Activated CD4-positive, alpha-beta T cell treated with anti-CD3 and anti-CD28 coated beads, Interleukin-2, amount 50 U/mL, for 16 hours (primary cell): ENCODE results near the gene TTC1.
"Not testable (repeated sequence)": the region's sequence is repeated elsewhere in the genome, so short reads cannot be mapped to it uniquely, and the experiment has no call there.

ENCODE experiments used
- DNase-seq: peaks from one replicate; pipeline ENCODE4 v3.0.0-alpha.2; 2020

TTC1 gene

DNA sequence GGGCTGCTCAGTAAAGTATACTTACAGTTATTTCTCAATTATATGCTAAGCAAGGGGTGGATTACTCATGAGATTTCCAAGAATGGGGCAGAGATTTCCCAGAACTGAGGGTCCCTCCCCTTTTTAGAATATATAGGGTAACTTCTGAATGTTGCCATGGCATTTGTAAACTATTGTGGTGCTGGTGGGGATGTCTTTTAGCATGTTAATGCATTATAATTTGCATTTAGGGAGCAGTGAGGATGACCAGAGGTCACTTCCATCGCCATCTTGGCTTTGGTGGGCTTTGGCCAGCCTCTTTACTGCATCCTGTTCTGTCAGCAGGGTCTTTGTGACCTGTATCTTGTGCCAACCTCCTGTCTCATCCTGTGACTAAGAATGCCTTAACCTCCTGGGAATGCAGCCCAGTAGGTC is 35.5 kb downstream of the TTC1 start:
- DNase-seq, result no peak

DNA sequence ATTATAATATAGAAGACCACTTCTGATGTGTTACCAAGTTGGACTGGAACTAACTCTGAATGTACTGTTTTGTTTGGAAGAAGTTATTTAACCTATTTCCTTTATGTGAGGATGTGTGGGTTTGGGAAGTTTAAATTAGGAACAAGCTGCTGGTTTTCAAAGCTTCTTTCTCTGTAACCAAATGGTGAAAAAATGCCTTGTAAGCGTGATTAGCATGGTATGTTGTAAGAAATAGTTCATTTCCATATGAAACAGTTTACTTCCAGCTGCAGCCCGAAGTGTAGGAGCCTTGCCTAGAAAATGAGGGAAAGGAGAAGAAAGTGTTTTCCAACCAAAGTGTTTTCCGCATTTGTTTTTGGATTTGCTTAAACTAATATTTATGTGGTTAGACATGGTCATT is 36.0 kb downstream of the TTC1 start:
- no peak for DNase-seq

DNA sequence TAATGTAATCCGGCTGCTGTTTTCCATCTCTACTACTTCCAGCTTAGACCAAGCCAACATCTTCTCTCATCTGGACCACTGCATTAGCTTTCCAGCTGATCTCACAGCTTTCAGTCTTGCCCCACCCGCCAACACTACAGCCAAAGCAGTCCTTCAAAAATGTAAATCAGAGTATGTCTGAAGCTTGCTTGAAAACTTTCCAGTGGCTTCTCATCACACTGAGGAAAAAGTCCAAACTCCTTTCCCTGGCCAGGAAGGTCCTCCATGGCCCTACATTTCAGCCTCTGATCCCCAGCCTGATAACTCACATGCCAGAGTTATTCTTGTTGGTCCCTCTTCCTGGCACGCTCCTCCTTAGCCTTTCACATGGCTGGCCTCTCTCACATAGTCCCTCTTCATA is 38.5 kb downstream of the TTC1 start:
- DNase-seq, result no peak

DNA sequence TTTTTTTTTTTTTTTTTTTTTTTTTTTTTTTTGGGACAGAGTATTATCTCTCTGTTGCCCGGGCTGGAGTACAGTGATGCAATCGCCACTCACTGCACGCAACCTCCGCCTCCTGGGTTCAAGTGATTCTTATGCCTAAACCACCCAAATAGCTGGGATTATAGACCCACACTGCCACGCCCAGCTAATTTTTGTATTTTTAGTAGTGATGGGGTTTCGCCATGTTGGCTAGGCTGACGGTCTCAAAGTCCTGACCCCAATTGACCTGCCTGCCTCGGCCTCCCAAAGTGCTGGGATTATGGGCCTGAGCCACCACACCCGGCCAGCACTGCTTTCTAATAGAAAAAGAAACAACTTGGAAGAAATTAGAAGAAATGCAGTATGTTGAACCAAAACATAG is 39.2 kb downstream of the TTC1 start:
- DNase-seq, result no peak

DNA sequence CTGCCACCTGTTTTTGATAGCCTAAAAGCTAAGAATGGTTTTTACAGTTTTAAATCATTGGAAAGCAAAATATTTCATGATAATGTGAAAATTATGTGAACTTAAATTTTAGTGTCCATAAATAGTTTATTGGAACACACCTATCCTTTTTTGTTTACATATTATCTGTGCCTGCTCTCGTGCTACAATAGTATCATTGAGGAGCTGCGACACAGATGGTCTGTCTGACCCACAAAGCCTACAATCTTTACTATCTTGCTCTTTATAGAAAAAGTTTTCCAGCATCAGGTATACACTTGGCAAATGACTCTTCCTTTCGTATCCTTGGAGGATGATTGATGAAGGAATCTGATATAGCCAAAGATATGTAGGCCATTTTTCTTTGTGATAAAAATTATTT is 40.2 kb downstream of the TTC1 start:
- no peak for DNase-seq

DNA sequence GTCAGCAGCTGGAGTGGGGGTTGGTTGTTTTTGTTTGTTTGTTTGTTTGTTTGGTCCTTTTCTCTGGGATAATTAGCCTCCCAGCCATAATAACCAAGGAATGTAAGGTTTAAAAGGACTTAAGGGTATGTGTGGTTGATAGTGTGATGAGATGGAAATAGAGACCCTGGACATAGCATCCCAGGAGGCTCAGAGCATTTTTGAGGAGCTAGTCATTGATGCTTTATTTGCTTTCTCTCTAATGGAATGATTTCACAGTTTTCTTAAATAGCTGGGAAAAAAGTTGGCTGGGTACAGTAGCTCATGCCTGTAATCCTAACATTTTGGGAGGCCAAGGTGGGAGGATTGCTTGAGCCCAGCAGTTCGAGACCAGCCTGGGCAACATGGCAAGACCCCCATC is 45.1 kb downstream of the TTC1 start:
- no peak for DNase-seq

DNA sequence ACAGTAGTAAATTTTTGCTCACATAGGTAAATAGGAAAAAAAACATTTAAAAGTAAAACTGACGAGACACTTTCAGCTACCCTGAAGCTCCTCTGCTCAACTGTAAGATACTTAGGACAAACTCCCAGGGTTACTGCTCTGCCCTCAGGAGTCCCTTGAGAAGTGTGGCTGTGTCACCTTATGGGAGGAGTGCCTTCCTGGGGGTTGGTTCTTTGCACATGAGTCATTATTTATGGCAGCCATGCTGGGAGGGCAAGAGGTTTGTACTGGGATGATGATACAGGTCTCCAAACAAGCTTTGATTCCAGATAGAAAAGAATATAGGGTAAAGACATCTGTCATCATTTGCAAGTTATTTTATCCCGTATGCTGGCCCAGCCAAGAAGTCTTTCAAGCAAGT is 45.9 kb downstream of the TTC1 start:
- no peak for DNase-seq

DNA sequence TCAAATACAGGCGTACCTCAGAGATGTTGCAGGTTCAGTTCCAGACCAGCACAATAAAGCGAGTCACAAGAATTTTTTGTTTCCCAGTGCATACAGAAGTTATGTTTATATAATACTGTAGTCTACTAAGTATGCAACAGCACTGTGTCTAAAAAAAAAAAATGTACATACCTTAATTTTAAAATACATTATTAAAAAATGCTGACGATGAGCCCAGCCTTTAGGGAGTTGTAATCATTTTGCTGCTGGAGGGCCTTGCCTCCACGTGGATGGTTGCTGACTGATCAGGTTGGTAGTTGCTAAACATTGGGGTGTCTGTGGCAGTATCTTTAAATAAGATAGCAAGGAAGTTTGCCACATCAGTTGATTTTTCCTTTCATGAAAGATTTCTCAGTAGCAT is 48.3 kb downstream of the TTC1 start:
- no peak for DNase-seq

DNA sequence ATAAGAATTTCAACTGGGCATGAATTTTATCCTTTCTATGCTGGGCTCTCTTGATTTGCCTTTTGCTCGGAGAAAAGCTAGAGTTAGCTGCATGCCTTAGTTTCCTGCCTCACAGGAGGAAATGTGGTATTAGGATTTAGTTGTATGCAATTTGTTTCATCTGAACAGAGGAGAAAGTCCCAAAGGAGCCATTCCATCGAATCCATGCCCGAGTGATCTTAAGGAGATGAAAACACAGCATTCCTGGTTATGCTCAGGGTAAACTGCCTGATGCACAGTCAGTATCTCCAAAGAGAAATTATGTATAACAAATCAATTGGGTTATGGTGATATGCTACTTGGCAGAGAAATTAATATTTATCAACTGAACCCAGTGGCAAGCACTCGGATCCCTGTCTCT is 51.1 kb downstream of the TTC1 start:
- no peak for DNase-seq

DNA sequence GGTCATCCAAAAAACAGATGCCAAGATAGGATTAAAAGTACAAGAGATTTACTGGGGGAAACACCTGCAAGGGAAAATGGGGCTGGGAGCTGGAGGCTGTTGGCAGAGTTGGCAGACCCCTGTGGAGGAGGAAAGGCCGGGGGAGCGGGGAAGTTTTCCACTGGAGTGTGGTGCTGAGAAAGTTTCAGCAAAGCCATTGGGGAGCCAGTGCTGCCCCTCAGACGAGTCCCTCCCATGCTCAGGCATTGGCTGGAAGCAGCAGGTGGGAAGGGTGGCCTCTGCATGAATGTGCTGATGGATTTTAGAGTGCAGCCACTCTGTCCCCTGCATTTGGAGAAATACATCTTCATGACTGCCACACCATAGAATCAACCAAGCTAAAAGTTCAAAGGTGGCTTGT is 52.8 kb downstream of the TTC1 start:
- DNase-seq, result no peak

DNA sequence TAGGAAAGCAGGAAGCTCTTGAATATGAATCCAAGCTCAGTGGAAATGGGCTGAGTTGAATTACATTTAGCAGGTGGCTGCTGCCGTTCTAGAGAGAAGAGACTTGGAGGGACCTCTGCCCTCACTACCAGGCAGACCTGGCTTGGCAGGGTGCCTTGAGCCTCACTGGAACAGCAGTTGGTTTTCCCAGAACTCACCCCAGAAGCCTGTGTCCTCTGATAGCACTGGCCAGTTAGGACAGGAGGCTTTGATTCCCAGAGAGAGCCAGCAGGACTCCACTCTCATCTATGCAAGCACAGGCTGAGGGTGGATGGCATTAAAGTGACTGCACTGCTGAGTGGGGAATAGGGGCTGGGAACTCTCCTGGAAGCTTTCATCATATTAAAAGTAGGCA is 55.5 kb downstream of the TTC1 start:
- DNase-seq, result no peak

DNA sequence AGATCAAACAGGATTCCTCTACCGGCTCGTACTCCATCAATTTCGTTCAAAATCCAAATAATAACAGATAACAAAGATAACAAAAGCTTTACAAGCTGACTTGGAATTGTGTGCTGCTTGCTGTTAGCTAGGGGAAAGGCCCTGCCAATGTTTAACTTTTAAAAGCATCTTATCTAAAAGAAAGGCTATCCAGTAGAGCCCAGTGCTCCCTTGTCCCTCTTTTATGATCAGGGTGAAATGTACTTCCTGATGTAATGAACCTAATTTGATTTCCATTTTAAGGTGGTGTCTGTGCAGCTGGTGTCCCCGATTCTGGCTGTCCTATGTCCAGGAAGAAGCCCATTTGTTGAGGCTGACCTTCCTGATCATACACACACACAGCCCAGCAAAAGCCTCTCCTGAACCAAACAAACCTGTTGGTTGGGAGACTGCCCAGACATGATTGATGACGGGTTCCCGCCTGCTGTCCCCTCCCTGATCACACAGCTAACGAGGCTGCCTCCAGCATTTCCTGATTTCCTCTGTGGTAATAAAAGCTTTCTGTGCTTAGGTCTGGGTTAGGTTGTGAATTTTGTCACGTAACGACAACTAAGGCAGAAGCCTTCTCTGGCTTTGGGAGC is 56.2 kb downstream of the TTC1 start:
- DNase-seq, result no peak

DNA sequence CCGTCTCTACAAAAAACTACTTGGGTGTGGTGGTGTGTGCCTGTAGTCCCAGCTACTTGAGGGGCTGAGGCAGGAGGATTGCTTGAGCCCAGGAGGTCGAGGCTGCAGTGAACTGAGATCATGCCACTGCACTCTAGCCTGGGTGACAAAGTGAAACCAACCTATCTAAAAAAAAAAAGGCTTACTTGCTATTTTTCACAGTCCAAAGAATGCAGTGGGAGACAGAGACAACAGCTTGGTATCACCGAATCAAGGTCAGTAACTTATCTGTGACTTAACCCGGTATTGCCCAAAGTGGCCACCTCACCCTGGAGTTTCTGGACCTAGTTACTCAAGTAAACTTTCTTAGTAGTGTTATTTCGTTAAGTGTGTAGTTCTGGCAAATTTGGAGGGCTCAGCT is 60.2 kb downstream of the TTC1 start:
- DNase-seq, result not testable (repeated sequence)

DNA sequence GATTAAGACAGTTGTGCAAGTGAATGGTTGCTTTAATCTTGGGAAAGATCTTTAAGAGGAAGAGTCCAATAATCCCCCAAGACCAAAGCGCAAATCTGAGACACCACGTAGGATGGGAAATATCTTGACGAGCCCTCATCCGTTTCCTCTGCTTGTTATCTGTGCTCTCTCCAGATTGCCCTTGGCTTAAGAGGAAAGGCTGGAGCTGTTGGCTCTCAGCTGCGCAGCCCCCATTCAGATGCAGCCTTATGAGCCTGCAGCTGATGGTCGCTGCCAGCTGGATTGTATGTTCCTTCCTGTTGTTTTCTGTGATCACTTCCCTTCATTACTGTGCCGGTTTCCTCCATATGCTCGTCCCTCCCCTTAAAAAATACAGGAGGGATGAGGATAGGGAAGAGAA is 62.6 kb downstream of the TTC1 start:
- no peak for DNase-seq

DNA sequence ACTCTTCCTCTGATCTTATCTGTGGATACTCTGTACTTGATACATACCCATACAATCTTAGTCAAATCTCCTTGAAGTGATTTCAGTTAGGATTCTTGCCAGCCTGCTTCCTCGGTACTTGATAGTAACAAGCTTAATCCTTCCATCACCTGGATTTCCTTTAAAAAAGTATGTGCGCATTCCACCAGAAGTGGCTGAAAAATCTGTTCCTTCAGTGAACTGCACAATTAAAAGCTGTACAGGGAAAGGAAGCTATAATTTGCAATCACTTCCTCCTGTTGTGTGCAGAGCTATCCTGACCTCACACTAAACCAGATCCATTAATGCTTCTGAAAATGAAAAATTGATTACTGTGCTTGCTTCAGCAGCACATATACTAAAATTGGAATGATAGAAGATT is 63.0 kb downstream of the TTC1 start:
- DNase-seq, result no peak

DNA sequence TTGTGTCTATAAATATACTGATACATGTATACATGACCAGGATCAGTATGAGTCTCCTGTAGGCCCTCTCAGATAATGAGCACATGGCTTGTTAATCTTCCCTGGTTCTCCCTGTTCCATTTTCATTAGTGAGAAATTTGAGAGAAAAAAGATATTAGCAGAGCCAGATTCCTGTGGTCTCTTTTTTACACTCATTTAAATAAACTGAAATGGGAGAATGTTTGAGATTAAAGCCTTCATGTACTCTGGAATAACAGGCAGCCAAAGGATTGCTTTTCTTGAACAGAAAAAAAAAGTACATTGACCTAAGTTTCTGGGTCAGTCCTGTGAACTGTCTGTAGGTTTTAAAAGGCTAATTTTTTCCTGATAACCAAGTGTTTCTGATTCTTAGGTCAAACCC is 66.1 kb downstream of the TTC1 start:
- DNase-seq, result no peak

DNA sequence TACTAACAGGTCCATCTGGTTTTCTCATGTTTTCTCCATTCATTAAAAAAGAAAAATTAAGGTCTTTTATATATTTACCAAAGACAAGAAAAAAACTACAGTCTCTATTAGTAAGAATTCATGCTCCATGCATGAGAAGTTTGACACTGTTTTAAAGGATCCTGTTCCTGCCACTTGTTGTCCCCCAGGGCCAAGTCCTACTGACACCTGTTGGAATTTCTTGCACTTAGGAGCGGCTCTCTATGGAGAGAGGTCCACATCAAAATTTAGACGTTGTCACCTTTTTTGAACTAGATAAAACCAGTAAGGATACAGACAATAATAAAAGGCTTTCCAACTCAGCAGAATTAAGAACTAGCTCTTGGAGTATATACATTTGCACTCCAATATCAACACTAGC is 68.1 kb downstream of the TTC1 start:
- DNase-seq, result no peak

DNA sequence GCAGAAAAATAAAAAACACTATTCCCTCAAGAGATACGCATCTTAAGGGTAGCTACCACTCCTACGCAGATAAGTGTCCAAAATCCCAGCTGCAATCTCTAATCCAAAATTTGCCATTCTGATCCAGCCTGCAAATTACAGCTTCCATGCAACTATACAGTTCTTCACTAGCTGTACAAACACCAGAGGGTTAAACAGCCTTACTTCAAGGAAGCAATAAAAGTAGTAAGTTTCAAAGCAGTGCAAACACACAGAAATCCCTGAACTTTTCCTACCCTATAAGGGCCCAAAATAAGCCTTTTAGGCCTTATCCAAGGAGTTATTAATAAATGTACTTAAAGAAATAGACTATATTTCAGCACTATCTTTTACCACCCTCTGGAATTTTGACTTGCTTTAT is 70.8 kb downstream of the TTC1 start:
- no peak for DNase-seq

DNA sequence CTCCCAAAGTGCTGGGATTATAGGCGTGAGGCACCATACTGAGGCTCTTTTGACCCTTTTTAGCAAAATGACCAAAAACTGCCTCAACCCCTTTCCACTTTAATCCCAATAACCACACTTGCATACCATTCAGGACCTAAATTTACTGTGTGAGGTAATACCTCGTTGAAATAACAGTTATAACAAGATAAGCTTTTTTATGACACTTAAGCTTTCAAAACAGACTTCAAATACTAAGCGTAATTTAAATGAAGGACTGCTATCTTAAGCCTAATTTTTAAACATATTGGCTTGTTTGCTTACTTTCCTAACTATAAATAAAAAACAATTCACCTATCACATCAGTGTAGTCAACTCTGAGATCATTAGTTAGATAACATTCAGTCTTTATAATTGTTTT is 72.6 kb downstream of the TTC1 start:
- no peak for DNase-seq

DNA sequence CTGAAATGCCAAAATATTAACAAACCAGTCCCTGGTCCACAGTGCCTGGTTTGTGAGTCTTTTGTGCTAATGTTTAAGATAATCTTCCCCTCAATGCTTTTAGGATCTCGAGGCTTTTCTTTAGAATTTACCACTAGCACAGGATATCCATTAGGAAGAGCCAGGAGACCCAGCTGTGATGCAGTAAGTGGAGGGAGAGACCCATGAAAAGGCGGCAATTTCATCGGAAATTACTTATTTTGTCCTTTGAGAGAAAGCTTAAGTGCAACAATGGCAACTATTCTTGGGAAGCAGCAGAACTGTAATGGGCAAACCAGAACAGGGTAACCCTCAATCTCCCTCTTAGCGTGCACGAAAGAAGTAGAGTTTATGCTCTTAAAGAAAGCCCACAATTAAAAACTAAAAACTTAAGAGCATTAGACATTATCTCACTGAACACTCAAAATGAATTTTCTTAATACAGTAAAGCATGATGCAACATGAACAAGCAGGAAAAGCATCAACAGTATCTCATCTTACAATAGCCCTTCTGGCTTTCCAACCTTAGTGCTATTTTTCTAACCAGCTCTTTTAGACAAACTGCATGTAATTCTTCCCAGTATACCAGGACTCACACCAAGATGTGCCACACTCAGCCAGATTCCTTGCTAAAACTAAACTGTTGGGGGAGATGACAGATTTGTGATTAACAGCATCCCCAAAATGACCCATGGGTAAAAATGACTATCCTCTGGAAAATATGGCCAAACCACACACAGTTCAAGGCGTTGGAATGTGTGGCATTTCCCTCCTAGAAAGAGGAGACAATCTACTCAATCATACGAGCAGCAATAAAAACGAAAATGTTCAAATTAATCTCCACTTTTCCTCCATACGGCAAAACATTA is 73.9 kb downstream of the TTC1 start:
- no peak for DNase-seq

DNA sequence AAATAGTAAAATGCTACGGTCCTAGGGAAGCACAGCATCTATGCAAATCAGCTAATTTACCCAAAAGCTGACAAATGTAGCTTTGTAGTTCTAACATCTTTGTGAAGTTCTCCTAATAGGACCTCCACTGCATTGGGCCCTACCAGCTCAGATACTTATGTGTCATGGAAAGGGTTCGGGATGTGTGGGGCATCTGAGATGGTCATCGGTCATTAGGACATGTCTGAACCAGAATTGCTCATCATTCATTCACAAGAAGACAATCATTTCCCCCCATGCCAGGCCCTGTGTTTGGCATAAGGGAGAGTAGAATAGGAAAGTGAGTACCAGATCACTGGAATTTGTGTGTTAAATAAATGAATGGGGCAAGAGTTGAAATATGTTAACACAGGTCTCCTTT is 74.6 kb downstream of the TTC1 start:
- DNase-seq, result no peak

DNA sequence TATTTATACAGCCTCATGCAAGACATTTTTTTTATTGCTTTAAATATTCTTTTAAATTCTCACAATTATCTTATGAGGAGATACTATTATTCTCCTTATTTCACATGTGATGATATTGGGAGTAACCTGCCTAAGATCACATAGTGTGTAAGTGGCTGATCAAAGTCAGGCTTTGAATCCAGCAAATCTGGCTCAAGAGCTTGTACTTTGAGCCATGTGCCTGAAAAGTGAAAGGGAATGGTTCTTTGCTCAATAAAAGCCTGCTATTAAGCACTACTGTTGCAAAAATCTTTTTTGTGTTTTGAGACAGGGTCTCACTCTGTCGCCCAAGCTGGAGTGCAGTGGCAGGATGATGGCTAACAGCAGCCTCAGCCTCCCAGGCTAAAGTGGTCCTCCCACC is 75.2 kb downstream of the TTC1 start:
- no peak for DNase-seq

DNA sequence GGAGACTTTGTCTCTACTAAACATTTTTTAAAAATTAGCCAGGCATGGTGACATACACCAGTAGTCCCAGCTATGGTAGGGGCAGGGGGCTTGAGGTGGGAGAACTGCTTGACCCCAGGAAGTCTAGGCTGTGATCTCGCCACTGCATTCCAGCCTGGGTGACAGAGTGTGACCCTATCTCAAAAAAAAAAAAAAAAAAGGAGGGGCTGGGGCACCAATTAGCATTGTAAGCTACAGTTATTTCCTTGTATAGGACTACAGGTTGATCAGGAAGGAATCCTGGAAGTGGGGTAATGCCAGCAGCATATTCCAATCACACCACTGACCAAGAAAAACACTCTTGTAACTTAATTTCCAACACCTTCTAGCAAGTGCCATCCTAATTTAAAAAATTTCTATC is 78.3 kb downstream of the TTC1 start:
- DNase-seq, result no peak

DNA sequence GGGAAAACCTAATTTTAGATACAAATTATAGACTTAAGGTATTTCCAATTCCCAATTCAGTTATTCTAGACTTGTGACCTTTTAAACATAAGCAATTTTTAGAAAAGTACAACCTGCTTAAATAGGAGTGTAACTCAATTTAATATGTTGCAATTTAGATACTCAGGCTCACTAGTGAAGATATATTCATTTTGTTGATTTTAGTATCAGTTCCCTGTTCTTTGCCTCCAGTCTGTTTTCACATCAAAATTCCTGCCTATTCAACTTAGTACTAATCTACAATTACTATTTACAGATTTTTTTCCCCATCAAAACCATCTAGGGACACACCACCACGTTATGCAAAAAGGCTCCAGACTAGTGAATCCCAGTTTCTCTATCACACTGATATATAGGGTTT is 79.9 kb downstream of the TTC1 start:
- no peak for DNase-seq

DNA sequence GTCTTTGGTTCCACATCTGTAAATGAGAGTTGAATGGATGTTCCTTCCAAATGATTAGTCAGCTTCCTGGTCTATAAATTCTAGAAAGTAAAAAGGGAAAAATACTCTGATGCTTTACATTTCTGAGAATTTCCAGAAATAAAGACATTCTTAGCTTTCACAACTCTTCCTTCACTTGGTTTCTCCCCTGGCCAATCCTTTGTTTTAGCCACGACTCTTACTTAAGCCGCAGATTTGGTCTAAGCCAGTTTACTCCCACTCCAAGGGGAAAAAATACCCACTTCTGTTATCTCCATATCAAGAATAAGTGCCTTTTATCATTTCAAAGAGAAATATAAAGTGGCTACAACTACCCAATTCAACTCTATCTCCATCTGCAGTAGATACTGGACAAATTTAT is 80.6 kb downstream of the TTC1 start:
- no peak for DNase-seq
